ENCODE measurements around the gene TRABD2B.
A peak's percentile ranks its signal among the peaks of the same experiment; 100 is the strongest.

Gene TRABD2B

GRCh38 chr1:47936916-47937551, 60.2 kb downstream of the TRABD2B start:
- DNase-seq (ENCODE audit: low read depth in 2 of 2): no peak

GRCh38 chr1:47935856-47936255, 61.3 kb downstream of the TRABD2B start:
- no peak for DNase-seq (ENCODE audit: low read depth in 2 of 2)

GRCh38 chr1:47935163-47935562, 62.0 kb downstream of the TRABD2B start:
- DNase-seq (ENCODE audit: low read depth in 2 of 2): no peak

- DNase-seq (ENCODE audit: low read depth in 2 of 2): peak; percentile 93 to 94
Observed at GRCh38 chr1:47934243-47934805, 62.9 kb downstream of the TRABD2B start.

GRCh38 chr1:47932743-47933142, 64.4 kb downstream of the TRABD2B start:
- no peak for DNase-seq (ENCODE audit: low read depth in 2 of 2)

- DNase-seq (ENCODE audit: low read depth in 2 of 2): no peak
Observed at GRCh38 chr1:47931395-47931794, 65.8 kb downstream of the TRABD2B start.

- no peak for DNase-seq (ENCODE audit: low read depth in 2 of 2)
Observed at GRCh38 chr1:47930210-47930840, 66.9 kb downstream of the TRABD2B start.

GRCh38 chr1:47927165-47927564, 70.0 kb downstream of the TRABD2B start:
- DNase-seq (ENCODE audit: low read depth in 2 of 2): no peak

GRCh38 chr1:47926461-47926999, 70.7 kb downstream of the TRABD2B start:
- DNase-seq (ENCODE audit: low read depth in 2 of 2): no peak

- DNase-seq (ENCODE audit: low read depth in 2 of 2): no peak
Observed at GRCh38 chr1:47924270-47925048, 72.7 kb downstream of the TRABD2B start.

GRCh38 chr1:47921935-47922415, 75.2 kb downstream of the TRABD2B start:
- no peak for DNase-seq (ENCODE audit: low read depth in 2 of 2)

- DNase-seq (ENCODE audit: low read depth in 2 of 2): no peak
Observed at GRCh38 chr1:47919113-47919833, 77.9 kb downstream of the TRABD2B start.

- no peak for DNase-seq (ENCODE audit: low read depth in 2 of 2)
Observed at GRCh38 chr1:47918257-47918867, 78.8 kb downstream of the TRABD2B start.

GRCh38 chr1:47917687-47918086, 79.5 kb downstream of the TRABD2B start:
- no peak for DNase-seq (ENCODE audit: low read depth in 2 of 2)

- no peak for DNase-seq (ENCODE audit: low read depth in 2 of 2)
Observed at GRCh38 chr1:47915677-47916353, 81.4 kb downstream of the TRABD2B start.

GRCh38 chr1:47914952-47915676, 82.1 kb downstream of the TRABD2B start:
- DNase-seq (ENCODE audit: low read depth in 2 of 2): no peak

- no peak for DNase-seq (ENCODE audit: low read depth in 2 of 2)
Observed at GRCh38 chr1:47914218-47914938, 82.8 kb downstream of the TRABD2B start.

- no peak for DNase-seq (ENCODE audit: low read depth in 2 of 2)
Observed at GRCh38 chr1:47913225-47913823, 83.9 kb downstream of the TRABD2B start.

- no peak for DNase-seq (ENCODE audit: low read depth in 2 of 2)
Observed at GRCh38 chr1:47912756-47913155, 84.4 kb downstream of the TRABD2B start.
